HG03135 (cell line): ENCODE results near the gene RSPH10B.
A peak's percentile ranks its signal among the peaks of the same experiment; 100 is the strongest.
"Not testable (repeated sequence)": the region's sequence is repeated elsewhere in the genome, so short reads cannot be mapped to it uniquely, and the experiment has no call there.

Experiments used
- ATAC-seq: cut with Tn5 transposase; IDR thresholded peaks from one replicate; pipeline ENCODE4 v1.9.1; 2021; ENCODE audit warnings: mild to moderate bottlenecking, moderate library complexity; ENCODE audit not compliant: unreplicated experiment

The RSPH10B gene

DNA sequence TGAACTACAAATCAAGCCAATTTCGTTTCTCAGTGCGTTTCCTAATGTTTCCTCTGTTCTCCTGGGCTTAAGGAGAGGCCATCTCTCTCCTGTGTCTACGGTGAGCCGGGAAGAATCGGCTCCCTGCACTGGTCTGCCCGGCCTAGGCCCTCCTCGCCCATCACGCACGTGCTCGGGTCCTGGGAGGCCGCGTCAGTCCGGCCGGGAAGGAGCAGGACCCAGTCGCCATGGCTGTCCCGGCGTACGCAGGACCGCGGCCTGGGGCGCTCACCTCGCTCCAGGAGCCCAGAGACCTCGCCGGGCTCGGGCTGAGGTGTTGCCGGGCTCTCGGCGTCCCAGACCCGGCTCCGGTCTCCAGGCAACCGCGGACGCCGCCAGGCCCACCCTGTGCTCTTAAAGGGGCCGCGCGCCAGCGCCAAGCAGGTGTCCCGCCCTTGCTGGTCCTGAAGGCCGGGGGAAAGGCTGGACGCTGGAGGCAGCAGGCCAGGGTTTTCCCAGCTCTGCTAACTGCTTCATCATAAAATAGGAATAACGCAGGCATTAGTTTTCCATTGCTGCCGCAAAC, at the start of gene RSPH10B:
Gene RSPH10B, minus strand, starts transcription at position 343 of the 565 bp plus-strand sequence. CDS start 3,573 bp downstream, outside the sequence.
- not testable (repeated sequence) for ATAC-seq

- no peak for ATAC-seq
Observed at GRCh38 chr7:6016653-6016966, 46.1 kb upstream of the RSPH10B start.

DNA sequence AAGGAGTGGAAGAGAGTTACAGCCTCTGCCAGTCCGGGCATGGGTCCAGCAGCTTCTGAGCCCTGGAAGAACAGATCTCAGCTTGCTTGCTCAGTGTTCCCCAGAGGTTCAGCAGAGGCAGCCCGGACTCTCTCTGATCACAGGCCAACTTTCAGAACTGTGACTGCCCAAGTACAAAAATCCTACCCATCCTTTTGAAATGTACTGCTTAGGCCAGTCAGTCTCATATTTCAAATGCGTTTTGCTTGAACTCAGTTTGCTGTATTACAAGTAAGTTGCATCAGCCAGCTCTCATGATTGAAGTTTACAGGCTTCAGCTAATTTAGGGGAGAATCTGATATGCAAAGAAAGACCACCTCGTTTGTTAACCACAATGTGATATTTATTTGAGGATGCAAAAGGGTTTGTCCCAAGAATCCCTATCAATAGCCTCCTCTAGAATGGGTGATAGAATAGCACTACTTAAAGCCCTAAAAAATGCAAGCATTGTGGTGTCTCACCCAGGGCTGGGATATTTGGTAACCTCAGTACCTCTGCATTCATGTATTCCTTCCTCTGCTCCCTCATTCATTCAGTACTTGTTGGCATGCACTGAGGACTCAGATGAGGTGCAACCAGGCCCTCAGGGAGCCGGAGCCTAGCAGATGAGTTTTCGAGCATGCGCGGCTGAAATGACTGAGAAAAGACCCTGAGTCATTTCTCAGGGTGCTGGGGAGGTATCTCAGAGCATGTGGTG, 45.6 kb upstream of the RSPH10B start:
- ATAC-seq, result no peak

- no peak for ATAC-seq
Observed at GRCh38 chr7:6012355-6013104, 42.0 kb upstream of the RSPH10B start.

- ATAC-seq, result no peak
Observed at GRCh38 chr7:6011541-6011940, 41.1 kb upstream of the RSPH10B start.

- not testable (repeated sequence) for ATAC-seq
Observed at GRCh38 chr7:6010370-6010769, 39.9 kb upstream of the RSPH10B start.

- peak; percentile 92 for ATAC-seq
Observed at GRCh38 chr7:6008668-6009611, 38.5 kb upstream of the RSPH10B start, which contains the start of the genes AIMP2 and PMS2. Gene AIMP2 (plus strand): TSS chr7:6009272. CDS start chr7:6009364, 92 bp downstream. Gene PMS2 (minus strand): TSS chr7:6009049. CDS start chr7:6009019, 30 bp downstream.

- ATAC-seq, result not testable (repeated sequence)
Observed at GRCh38 chr7:6007835-6008590, 37.5 kb upstream of the RSPH10B start.

DNA sequence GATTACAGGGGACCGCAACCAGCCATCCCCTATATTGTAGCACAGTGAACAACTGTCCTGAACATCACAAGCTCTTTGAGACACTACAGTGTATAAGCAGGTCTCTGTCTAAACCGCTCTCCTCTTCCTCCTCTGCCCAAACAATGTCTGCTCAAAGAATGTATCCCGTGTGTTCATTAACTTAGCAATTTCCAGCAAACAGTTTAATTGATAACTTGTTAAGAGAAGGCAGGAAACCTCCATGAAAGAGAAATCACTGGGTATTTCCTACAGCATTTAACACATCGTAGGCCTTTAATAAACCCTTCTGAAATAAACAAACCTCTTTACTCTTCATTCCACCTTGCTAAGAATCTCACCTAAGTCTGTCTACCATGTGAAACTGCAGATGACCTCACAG, 36.9 kb upstream of the RSPH10B start:
- no peak for ATAC-seq

GRCh38 chr7:5997210-5997808, 26.8 kb upstream of the RSPH10B start:
- no peak for ATAC-seq

- ATAC-seq, result not testable (repeated sequence)
Observed at GRCh38 chr7:5987061-5987460, 16.6 kb upstream of the RSPH10B start.

GRCh38 chr7:5979680-5980314, 9.3 kb upstream of the RSPH10B start:
- ATAC-seq, result not testable (repeated sequence)

DNA sequence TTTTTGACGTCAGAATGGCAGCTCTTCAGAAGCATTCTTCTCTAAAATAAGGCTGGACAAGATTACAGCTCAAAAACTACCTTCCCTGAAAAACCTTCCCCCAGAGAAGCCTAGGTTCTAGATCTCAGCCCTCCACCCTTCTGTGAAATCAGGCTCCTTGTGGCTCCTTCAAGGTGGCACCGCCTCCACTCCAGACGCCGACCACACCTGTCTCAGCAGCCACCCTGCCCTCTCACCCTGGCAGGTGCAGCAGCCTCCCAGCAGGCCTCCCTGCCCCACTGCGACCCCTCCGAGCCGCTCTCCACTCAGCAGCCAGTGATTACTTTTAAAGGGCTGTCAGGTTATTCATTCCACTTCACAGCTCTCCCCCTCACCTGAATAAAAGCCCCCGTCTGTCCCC, 3.1 kb upstream of the RSPH10B start:
- ATAC-seq, result not testable (repeated sequence)

- ATAC-seq, result not testable (repeated sequence)
Observed at GRCh38 chr7:5963810-5964209, 6.7 kb downstream of the RSPH10B start.

- ATAC-seq, result not testable (repeated sequence)
Observed at GRCh38 chr7:5963205-5963604, 7.3 kb downstream of the RSPH10B start.

DNA sequence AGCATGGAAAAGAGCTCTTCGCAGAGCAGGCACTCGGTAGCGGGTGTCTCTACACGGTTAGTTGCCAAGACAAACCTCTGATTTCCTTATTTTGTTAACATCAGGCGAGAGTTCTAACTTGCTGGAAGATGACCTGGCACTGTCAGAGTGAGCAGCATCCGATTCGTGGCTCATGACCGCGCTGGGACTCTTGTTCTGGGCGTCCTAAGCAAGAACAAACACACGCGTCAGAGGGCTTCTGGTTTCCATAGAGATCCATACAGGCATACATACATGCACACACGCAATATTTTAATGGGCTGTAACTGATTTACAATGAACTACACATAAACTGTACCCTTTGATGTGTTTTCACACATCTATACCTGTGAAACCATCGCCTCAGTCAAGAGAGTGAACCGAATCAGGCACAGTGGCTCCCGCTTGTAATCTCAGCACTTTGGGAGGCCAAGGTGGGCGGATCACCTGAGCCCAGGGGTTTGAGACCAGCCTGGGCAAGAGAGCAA, 35.5 kb downstream of the RSPH10B start:
- not testable (repeated sequence) for ATAC-seq

- not testable (repeated sequence) for ATAC-seq
Observed at GRCh38 chr7:5931905-5932644, 38.4 kb downstream of the RSPH10B start.

DNA sequence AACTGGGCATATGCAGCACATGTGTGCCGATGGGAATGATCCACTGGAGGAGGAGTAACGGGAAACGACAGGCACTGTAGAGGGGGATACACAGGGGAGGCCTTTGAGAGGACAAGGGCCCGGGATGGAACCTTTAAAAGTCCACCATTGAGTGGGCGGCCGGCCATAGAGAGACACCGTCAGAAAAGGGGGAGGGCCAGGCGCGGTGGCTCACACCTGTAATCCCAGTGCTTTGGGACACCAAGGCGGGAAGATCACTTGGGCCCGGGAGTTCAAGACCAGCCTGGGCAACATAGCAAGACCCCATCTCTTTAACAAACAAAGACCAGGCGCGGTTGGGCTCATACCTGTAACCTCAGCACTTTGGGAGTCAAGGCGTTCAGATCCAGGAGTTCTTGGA, 39.2 kb downstream of the RSPH10B start:
- not testable (repeated sequence) for ATAC-seq
